GM12873 (cell line): ENCODE results near the gene NUBP2.

Experiments used
- TF ChIP-seq, protein P1 (sequence below): IDR thresholded peaks from 2 replicates; pipeline ENCODE4 v1.5.1; 2012; ENCODE audit warnings: low read depth, mild to moderate bottlenecking, moderate library complexity, low read length, control low read depth; ENCODE audit not compliant: insufficient read depth; ENCODE audit errors: missing control alignments

NUBP2 gene

DNA sequence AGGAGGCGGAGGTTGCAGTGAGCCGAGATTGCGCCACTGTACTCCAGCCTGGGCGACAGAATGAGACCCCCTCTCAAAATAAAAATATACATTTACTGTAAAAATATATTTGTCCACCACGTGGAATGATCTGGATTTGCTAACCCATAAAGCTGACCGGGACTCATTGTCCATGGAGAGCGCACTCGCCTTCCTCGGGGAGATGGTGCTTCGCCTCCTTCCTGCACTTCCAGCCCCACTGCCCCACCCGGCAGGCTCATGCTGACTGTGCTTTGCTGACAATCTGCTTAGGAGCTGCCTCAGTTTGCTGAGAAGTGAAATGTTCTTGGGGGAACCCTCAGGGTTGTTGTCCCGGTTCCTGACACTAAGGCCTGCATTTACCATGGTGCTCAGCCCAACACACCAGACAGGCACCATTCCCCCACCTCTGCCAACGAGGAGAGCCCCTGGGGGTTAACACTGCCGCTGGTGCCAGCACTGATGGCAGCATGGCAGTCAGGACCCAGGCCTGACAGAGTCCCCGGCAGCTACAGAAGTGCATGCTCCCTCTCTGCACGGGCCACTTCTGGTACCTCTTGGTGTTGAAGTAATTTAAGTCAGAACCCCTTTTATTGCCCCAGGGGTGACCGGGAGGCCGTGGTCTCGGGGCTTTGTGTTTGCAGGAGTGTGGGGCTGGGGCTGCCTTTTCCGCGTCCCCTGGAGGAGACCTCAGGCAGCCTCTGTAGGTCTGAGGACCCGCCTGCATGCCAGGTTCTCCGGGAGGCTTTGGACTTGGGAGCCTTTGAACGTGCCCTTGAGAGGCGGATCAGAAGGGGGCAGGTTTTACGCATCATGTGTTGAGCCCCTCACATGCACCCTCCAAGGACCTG lies 2.5 kb downstream of the NUBP2 start:
- TF ChIP-seq, protein P1, sequence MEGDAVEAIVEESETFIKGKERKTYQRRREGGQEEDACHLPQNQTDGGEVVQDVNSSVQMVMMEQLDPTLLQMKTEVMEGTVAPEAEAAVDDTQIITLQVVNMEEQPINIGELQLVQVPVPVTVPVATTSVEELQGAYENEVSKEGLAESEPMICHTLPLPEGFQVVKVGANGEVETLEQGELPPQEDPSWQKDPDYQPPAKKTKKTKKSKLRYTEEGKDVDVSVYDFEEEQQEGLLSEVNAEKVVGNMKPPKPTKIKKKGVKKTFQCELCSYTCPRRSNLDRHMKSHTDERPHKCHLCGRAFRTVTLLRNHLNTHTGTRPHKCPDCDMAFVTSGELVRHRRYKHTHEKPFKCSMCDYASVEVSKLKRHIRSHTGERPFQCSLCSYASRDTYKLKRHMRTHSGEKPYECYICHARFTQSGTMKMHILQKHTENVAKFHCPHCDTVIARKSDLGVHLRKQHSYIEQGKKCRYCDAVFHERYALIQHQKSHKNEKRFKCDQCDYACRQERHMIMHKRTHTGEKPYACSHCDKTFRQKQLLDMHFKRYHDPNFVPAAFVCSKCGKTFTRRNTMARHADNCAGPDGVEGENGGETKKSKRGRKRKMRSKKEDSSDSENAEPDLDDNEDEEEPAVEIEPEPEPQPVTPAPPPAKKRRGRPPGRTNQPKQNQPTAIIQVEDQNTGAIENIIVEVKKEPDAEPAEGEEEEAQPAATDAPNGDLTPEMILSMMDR: no peak

DNA sequence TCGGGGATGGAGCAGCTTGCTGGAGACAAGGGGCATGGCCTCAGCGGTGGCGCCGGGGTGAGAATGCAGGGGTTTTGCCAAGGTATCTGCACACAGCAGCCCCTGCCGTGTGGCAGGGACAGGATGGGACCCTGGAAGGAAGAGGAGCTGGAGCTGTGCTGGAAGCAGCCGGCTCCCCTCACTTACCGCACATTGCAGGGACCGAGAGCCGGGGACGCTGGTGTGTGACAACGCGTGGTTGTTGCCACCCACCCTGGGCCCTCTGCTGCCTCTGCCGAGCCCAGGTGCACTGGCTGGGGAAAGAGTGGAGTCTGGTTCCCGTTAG lies 3.0 kb downstream of the NUBP2 start:
- TF ChIP-seq, protein P1: no peak

DNA sequence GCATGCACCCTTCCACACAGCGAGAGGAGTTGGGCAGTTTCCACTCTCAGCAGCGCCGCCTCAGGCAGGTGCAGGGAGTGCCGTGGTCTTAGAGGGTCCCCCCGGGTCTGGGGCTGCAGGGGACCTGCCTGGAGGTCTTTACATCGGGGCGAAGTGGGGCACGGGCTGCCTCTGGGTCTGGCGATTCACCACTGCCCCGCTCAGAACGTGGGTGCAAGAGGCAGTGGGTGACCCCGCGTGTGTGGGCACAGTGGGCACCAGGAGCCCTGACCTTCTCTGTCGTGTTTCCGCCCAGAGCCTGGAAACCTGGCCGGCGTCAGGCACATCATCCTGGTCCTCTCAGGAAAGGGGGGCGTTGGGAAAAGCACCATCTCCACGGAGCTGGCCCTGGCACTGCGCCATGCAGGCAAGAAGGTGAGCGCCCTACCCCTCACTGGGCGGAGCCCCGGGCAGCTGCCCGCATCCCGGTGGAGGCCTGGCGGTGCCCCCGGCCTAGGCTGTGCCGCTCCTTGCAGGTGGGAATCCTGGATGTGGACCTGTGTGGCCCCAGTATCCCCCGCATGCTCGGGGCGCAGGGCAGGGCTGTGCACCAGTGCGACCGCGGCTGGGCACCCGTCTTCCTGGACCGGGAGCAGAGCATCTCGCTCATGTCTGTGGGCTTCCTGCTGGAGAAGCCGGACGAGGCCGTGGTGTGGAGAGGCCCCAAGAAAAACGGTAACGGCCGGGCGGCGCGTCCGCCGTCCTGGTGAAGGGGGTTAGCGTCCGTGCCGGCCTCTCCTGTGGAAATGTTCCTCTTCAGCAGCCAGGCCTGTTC lies 3.7 kb downstream of the NUBP2 start:
- TF ChIP-seq, protein P1: peak; percentile 13

DNA sequence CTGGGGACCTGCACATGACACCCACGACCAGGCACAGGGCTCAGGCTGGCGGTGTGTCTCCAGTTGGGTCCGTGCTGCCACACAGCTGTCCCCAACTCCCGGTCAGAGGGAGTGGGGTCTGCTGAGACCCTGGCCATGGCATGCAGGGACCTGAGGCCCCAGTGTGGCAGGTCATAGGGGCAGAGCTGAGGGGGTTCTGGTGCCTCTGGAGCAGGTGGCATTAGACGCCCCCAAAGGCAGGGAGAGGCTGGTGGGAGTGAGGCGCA lies 4.2 kb downstream of the NUBP2 start:
- TF ChIP-seq, protein P1: no peak

DNA sequence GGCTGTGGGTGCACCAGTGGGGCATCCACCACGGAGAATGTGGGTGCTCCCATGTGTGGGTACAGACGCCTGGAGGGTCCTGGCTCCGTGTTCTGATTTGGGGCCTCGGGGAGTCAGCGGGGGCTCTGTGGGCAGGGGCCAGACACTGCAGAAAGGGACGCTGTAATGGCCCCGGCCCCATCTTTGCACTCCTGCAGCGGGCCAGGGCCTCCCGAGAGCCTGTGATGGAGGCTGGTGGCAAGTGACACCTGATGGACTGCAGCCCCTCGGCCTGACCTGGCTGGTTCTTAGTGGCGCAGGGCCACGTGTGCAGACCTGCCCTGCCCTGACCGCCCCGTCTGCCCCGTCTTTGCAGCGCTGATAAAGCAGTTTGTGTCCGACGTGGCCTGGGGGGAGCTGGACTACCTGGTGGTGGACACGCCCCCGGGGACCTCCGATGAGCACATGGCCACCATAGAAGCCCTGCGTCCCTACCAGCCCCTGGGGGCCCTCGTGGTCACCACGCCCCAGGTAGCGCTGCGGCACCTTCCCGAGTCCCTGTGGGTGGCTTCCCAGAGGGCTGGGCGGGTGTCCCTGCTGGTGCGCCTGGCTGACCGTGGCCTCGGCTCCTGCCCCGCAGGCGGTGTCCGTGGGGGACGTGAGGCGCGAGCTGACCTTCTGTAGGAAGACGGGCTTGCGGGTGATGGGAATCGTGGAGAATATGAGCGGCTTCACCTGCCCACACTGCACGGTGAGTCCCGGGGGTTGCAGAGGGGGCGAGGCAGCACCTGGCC lies 4.7 kb downstream of the NUBP2 start:
- TF ChIP-seq, protein P1: no peak

DNA sequence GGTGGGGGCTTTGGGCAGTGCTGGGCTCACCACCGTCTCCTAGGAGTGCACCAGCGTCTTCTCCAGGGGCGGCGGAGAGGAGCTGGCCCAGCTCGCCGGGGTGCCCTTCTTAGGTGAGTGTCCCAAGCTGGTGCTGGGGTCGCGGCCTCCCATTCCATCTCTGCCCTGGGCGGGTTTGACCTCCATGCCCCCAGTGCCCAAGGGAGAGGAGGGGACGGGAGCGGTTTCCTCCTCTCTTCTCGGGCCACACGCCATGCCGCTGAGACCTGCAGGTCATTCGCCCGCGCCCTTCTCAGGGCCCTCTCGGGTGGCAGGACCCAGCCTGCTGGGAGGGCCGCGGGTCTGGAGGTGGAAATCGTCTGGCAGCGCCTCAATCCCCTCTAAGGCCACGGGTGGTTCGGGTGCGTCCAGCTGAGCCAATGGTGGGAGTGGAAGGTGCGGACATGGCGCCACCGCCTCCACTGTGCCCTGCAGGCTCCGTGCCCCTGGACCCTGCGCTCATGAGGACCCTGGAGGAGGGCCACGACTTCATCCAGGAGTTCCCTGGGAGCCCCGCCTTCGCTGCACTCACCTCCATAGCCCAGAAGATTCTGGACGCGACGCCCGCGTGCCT lies 5.4 kb downstream of the NUBP2 start:
- TF ChIP-seq, protein P1: no peak
